EL (cell line): ENCODE measurements around the gene GPRC5D.
A peak's percentile ranks its signal among the peaks of the same experiment; 100 is the strongest.

ENCODE experiments used
- DNase-seq: peaks from one replicate; pipeline ENCODE4 v3.0.0-alpha.2; 2016

Gene GPRC5D

DNA sequence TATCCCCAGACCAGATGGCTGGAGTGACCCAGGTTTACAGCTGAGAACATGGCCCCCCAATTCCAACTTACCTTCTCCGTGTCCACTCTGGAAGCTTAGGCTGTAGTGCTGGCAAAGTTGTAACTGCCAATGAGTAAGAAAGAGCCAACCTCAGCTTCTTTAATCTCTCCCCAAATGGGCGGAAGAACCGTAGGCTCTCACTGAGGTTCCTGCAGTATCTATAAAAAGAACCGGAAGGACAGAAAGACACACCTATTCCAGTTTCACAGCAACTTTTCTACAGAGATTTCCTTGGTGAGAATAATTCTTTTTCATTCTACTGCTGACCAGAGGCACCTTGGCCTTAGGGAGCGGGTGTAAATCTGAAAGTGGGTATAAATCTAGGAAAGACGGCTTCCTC is at the start of gene GPRC5D:
TSS of gene GPRC5D (minus strand) at position 135 of the 400 bp plus-strand sequence. CDS start 1,786 bp downstream, outside the sequence.
- no peak for DNase-seq

DNA sequence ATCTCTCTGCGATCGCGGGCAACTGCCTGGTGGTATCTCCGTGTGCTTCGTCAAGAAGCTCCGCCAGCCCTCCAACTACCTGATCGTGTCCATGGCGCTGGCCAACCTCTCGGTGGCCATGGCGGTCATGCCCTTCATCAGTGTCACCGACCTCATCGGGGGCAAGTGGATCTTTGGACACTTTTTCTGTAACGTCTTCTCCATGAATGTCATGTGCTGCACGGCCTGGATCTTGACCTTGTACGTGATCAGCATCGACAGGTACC is 49.7 kb upstream of the GPRC5D start:
- DNase-seq: no peak

DNA sequence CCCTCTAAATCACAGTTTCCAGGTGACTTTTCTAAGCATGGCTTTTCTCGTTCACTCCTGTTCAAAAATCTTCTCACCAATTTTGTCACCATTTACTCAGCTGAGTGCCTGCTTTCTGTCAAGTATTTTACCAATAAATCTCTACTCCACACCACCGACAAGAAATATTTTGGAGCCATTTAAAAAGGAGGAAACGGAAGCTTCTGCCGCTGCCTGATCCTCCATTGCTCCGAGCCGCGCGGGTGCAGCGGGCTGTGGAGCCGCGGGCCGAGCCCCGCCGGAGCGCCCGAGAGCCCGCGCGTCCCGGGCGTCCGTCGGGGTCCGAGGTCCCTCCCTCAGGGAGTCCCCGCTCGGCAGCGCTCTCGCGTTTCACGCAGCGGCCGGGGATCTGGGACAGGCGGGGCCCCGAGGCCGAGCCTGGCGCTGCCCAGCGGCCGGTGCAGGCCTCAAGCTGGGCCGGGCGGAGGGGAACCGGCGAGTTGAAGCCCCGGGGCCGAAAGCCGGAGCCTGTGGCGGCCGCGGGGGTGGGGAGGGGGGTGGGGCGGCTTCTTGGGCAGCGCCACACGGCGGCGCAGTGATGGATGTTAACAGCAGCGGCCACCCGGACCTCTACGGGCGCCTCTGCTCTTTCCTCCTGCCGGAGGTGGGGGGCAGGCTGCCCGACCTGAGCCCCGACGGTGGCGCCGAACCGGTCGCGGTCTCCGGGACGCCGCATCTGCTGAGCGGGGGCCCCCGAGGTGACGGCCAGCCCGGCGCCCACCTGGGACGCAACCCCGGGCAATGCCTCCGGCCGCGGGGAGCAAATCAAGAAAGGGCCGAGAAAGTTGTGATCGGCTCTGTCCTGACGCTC is 49.2 kb upstream of the GPRC5D start:
- peak; percentile 67 for DNase-seq

DNA sequence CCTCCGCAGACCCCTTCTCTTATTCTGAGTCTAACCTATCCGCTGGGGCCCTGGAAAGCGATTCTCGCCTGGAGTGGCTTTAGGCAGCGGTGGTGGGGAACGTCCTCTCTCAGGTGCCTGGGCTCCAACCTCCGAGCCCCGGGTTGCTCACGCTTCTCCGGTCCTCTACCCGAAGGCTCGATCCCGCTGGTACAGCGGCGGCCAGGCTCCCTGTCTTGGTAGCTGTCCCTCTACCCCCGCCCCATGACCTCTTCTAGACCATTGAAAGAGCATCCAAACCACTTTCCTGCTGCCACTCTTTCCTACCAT is 48.6 kb upstream of the GPRC5D start:
- no peak for DNase-seq

DNA sequence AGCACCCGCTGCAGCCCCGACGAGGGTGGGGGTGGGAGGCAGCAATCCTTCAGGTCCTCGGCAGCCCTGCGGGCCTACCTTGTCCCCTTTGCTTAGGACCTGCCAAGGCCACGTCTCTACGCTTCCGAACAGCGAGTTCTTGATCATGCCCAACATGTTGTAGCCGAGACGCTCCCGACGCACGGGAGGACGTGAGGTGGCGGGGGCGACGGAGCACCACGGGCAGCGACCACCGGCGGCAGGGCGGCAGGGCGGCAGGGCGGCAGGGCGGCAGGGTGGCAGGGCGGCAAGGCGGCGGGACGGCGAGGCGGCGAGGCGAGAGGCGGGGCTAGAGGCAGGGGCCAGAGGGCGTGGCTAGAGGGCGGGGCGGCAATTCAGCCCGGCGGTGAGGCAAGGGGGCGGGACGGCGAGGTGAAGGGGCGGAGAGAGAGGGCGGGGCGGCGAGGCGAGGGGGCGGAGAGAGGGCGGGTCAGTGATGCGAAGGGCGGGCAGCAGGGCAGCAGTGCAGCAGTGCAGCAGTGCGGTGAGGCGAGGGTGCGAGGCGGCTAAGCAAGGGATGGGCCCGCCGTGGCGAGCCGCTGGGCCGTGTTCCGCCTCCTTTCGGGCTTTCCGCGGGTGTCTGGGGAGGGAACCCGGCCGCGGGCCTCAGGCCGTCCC is 48.1 kb upstream of the GPRC5D start, which contains the start of gene HEBP1:
TSS of gene HEBP1 (minus strand) at position 307 of the 657 bp plus-strand sequence. CDS start at position 156, 151 bp downstream.
- DNase-seq: peak; percentile 90

DNA sequence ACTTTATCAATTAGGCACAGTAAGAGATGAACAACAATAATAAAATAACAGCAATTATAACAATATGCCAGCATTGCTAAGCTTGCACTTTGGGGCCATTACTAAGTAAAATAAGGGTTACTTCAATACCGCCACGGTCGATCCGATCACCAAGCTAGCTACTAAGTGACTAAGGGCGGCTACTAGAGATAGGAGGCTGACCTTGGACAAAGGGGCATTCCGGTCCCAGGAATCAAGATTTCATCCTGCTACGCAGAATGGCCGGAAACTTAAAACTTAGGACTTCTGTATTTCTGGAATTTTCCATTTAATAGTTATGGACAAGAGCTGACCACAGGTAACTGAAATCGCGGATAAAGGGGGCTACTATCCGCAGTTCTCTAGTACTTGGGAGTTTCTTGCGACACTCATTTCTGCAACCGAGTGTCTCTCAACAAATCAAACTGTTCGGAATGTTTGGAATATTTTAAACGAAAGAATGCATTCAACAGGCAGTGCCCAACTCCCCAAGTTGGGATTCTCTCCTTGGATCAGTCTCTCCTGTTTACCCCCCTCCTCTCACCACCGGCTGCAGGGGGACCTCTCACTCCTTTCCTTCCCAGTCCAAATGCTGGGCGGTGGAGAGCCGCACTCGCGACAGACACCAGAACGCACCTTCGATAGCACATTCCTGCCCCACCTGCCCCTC is 47.4 kb upstream of the GPRC5D start:
- DNase-seq: peak; percentile 39

DNA sequence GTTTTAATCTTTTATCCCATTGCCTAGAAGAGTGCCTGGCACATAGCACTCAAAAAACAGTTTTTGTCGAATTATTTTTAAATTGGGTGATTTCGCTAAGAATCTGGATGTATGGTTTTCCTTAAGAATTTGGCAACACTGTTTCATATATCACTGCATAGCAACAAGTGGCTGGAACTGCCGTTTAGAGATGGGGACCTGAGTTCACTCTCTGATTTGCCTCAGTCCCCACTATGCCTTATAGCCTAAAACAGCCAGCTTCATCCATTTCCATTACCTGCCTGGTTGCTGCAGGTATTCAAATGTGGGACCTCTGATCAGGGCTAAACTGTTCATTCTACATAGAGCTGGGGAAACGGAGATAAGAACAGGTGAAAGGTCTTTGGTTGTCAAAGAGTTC is 46.3 kb upstream of the GPRC5D start:
- no peak for DNase-seq

DNA sequence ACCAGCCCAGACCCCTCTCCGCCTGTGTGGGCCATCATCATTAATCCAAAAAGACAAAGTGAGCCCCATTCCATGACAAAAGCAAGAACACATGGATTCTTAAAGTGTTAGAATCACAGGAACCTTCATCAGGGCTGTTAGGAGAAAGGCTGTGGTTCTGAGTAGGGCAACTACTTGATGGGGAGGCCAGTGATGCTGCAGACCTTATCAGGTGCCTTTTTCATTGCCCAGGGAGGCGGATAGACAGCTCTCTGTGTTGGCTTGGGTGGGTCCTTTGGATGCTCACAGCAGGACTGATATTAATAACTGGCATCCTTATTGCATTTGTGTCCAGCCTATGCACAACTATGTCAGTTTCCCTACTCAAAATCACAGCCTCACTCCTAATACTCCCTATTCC is 45.8 kb upstream of the GPRC5D start:
- no peak for DNase-seq

DNA sequence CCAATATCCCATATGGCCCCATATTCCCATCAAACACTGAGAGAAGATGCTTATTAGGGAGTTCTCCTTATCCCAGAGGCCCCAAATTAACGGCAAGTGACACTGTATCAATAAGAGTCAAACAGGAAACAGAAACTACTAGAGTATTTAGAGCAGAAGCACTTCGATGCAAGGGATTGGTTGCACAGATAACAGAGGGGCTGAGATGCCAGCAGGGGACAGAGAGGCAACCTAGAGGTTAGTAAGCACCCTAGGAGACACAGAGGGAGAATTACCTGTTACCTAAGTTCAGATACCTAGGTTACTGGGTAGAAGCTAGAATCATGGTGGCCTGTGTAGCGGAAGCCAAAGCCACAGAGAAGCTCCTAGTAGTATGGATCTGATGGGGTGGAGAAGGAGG is 45.2 kb upstream of the GPRC5D start:
- DNase-seq: no peak

DNA sequence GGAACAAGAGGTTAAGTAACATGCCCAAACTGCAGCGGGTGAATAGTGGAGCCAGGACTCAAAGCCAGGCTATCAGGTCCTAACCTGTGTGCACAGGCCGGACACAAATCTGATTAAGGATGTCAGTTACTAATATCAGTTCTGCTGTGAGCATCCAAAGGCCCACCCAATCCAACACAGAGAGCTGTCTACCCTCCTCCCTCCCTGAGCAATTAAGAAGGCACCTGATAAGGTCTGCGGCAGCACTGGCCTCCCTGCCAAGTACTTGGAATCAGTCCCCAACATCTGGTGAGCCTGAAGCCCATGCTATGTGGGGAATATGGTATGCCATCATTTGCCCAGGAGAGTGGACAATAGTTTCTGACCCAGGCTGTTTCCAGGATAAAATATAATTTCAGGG is 44.2 kb upstream of the GPRC5D start:
- no peak for DNase-seq

DNA sequence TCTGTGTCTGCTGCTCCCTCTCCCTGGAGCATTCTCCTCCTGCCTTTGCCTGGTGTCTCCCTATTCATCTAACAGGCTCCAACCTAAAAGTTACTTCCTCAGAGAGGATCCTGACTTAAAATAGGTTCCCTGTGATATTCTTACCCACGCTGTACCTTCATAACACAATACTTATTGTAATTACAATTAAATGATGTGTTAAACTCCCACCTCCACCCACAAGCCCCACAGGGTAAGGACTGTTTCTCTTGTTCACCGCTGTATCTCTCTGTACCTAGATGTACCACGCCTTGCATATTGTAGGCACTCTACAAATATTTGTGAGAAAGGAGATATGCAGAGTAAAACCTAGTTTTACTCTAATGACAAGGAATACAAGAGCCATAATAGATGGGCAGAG is 43.1 kb upstream of the GPRC5D start:
- DNase-seq: no peak

DNA sequence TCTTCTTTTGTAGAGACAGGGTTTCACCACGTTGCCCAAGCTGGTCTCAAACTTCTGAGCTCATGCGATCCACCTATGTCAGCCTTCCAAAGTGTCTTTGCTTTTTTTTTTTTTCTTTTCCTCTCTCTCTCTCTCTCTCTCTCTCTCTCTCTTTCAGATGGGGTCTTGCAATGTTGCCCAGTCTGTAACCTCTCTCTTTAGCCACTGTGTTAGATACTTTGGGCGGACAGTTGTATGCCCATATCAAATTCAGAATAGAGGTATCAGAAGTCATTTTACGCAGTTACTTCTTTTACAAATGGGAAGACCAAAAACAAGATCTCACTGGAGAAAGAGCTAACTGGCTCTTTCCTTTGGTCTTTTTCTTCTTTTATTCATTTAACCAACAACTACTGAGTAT is 41.4 kb upstream of the GPRC5D start:
- no peak for DNase-seq

DNA sequence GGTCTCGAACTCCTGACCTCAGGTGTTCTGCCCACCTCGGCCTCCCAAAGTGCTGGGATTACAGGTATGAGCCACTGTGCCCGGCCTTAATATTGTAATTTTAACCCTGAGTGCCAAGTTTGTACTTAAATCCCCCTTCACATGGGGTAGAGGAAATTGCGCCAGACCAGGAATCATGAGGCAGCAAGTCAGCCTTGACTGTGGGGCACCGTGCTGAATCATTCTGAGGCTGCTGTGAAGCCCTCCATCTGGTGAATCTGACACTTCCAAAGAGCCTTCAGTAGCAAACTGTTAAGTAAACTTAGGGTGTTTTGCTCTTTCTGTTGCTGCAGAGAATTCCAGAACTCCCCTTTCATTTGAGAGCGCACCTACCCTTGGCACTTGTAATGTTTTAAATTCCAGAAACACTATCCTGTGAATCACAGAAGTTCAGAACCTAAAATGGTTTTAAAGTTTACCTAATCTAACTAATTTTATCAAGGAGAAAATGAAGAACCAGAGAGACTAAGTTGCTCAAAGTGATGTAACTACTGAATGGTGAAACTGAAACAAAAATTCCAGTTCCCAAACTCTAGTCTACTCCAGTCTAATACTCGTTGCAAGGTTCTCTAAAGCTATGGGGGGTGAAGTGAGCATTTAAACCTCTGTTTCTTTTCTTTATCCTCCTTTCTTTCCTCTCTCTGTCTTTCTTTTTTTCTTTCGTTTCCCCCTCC is 40.6 kb upstream of the GPRC5D start:
- peak; percentile 90 for DNase-seq

DNA sequence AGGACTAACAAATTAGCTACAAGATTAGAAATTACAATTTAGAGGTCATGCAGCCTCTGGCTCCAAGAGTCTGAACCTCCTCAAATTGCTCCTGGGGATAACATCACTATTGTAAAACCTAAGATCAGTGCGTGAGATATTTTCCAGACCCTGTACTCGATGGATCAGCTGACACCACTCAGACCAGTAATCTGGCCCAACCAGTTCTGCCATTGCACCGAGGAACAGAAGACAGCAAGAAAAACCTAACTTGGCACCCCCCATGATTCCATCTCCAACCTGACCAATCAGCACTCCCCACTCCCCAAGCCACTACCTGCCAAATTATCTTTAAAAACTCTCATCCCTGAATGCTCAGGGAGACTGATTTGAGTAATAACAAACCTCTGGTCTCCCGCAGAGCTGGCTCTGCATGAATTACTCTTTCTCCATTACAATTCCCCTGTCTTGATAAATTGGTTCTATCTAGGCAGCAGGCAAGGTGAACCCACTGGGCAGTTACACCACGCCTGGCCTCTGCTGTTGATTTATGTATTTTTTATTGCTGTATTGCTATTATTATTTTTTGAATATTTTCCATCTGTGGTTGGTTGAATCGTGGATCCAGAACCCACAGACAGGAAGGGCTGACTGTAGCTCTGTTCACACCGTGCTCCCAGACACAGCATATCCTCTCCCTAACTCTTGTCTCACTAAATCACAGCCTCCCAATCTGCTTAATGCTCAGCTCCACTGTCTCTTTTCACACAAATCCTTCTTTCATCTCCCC is 38.9 kb upstream of the GPRC5D start:
- DNase-seq: no peak

DNA sequence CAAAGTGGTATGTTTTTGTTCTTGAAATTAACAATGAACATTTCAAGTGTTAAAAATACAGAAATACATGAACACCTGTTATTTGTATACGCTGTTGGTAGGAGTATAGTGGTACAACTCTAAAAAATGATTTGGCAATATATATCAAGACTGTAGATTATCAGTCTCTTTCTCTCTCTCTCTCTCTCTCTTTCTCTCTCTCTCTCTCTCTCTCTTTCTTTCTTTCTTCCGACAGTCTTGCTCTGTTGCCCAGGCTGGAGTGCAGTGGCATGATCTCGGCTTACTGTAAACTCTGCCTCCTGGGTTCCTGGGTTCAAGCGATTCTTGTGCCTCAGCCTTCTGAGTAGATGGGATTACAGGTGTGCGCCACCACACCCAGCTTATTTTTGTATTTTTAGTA is 35.5 kb upstream of the GPRC5D start:
- no peak for DNase-seq

DNA sequence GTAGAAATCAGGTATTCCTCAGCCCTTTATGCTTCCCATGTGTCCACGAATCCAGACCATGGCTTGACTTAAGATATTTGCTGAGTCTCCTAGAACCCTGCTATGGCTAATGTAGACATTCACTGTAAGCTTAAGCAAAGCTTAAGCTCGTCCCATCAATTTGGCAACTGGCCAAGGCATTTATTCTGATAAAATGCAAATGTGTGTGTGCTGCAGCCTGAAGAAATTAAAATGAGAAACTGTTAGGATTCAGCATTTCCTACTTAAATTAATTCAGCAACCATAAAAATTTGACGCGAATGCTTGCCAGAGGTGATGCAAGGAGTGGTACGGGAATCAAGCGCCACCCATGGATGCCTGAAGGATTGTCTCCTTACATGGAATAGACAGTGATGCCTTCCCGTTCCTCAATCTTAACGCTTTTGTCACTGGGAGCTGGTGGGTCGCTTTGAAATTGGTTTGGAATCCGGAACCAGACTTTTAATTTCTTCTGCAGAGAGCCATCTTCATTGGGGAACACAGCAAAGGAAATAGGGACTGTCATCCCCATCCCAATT is 34.9 kb upstream of the GPRC5D start:
- no peak for DNase-seq

DNA sequence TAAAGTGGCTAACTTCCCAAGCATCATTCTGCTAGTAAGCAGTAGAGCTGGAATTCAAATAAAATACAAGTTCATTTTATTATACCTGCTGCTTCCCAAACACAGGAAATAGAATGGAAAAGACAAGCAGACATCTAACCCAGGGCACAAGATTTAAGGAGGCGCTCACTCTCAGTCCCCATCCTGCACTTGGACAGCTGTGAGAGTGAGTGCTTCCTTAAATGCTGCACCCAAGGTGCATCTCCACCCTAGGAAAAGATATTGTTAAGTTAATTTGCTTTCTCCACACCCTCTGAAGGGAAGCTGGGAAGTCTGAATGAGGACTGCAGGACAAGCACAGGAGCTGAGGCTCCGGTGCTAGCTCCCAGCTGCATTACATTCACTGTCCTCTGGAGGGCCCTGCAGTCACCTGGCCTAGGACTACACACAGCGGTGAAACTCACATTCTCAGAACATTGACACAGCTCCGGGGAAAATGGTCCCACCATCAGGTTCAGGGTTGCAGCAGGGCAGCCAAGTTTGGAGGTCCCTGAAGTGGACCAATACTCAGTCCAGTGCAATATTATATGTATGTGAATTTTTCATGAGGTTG is 33.9 kb upstream of the GPRC5D start:
- DNase-seq: peak; percentile 28

DNA sequence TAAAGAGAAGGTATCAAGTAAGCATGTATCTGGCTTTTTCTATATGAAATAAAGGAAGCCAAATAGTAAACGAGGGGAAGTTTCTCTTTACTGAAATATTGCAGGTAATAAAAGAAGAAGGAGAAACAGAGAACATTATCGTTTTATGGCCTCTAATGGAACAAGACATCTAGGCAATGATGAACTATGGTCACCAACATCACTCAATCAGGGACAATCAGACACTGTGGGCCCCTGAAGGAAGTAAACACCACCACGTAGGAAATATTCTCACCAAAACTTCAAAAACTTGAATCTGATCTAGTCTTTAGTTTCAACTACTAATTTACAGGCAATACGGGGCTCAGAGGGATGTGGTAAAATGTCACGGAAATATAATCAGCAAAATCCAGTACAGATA is 32.2 kb upstream of the GPRC5D start:
- DNase-seq: no peak

DNA sequence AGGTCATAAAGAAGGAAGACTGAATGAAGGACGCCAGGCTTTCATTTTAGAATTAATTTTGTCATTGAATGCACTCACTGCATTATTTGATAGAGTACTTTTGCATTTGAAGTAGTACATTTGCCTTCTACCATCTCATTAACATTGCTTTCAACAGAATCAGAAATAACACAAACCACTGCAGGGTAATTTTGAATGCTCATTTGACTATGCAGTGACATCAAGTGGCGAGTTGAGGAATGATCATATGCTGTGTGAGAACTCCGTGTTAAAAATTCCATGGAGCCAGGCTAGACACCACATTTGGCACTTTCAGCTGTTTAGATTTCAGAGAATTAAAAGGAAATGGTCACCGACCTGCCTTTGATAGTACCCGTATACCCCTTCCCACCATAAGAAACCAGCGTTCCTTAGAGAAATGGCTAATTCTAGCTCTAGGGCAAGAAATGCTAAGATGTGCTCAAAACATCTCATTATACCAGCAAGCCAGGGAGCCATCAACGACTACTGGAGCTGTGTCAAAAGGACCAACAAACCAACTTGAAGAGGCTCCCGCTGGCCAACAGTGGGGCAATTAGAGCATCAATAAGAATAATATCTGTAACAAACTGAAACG is 31.6 kb upstream of the GPRC5D start:
- peak; percentile 63 for DNase-seq

DNA sequence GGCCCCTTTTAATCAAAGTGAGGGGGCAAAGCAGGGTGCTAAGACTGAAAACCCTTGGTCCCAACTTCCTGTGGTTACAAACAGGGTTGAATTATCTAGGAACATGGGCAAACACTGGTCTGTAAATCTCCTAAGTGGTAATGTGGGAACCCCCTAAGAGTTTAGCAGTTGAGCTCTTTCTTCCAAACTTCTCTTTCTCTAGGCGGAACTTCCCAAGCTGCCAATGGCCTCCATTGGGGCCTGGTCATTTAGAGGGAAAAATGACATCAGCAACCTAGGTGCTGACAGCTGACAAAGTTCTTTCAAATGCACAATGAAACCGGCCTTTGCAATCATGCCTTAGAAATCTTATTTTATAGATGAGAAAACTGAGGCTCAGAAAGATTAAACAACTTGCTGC is 30.4 kb upstream of the GPRC5D start:
- no peak for DNase-seq

DNA sequence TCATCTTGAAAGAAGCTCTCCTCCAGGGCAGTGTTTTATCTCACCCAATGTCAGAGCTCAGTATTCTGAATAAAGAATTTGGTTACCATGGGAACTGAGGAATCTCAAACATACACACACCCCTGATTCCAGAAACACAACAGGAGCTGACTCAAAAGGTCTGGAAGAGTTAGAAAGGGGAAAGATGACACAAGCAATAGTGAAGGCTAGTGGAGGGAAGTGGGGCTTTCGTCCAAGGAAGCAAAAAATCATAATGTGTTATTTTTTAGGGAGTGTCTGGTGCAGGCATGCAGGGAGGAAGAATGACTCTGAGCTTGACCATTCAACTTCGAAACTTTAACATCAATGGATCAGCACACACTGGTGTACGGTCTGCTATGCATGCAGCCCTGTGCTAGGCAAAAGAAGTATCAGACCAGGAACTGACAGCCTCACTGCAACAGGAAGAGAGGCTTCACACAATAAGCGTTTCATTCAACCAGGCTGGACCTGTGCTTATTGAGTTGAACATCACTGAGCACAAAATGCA is 27.8 kb upstream of the GPRC5D start:
- DNase-seq: peak; percentile 96
